Ectodermal cell (in vitro differentiated cells): ENCODE results near the gene ZDHHC14.

Experiments
- H3K27ac ChIP-seq: 2 replicates; pipeline ENCODE4 v1.7.0; 2013; ENCODE audit warnings: mild to moderate bottlenecking, low read depth, low read length; ENCODE audit not compliant: insufficient read depth, poor library complexity, severe bottlenecking
- H3K27me3 ChIP-seq: 2 replicates; pipeline ENCODE4 v1.7.0; 2013; ENCODE audit warnings: mild to moderate bottlenecking, low read length; ENCODE audit not compliant: insufficient read depth, control insufficient read depth, poor library complexity, severe bottlenecking
- H3K36me3 ChIP-seq: one replicate; pipeline ENCODE4 v1.7.0; 2013; ENCODE audit warnings: low read length; ENCODE audit not compliant: control insufficient read depth, insufficient read depth
- H3K4me1 ChIP-seq: one replicate; pipeline ENCODE4 v1.7.0; 2013; ENCODE audit warnings: low read length; ENCODE audit not compliant: control insufficient read depth, insufficient read depth
- H3K4me3 ChIP-seq: 2 replicates; pipeline ENCODE4 v1.7.0; 2013; ENCODE audit warnings: low read depth, low read length, control low read depth; ENCODE audit not compliant: insufficient read depth
- H3K9me3 ChIP-seq: 2 replicates; pipeline ENCODE4 v1.7.0; 2013; ENCODE audit warnings: mild to moderate bottlenecking, low read length, moderate library complexity; ENCODE audit not compliant: control insufficient read depth
- WGBS, 2 experiments: methylation state at CpG; one replicate each; pipeline ENCODE4 v1.1.7; 2013; ENCODE audit warnings: missing lambda C conversion rate in 2 of 2; 5-methylcytosine and 5-hydroxymethylcytosine counted together

ZDHHC14 gene

DNA sequence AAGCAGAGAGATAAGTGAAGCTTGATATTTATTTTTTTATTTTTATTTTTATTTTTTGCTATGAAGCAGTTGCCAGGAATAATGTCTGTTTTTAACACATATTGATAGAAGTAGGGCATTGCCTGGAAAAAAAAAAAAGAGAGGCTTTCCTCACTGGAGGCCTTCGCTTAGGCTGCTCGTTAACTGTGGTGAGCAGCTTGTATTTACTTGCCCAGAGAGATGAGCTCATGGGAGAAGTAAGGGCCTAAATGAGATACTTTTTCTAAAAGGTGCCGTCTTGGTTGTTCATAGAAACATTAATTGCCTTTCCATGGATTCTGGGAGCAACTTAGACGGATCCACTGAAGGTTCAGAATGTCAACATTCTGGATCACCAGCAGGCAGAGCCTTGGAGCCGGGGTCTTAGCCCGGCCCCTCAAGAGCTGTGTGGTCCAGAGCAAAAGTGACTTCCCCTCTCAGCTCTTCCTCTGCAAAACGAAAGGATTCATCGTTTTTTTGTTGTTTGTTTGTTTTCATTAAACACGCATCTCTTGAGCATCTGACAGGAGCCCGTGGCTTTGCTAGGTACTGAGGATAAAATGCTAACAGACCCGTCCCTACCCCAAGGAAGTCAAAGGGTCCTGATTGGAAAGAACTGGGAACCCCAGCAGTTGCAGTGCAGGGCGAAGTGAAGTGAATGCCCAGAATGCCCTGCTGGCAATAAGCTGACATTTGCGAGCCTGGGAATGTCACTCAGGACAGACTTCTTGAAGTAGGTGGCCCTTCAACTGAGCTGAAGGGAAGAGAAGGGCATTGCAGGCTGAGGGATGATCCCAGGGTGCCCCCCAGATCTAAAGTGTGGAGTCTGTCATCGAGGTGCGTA is 138.5 kb downstream of the ZDHHC14 start:
- H3K9me3 ChIP-seq, result no peaks in the 10 kb centered on the region
- no peak overlapping the region for H3K4me3 ChIP-seq
- no peaks in the 10 kb centered on the region for H3K4me1 ChIP-seq
- no peaks in the 10 kb centered on the region for H3K27me3 ChIP-seq
- 92 to 93% methylated on average over 15 of the region's 15 CpGs for WGBS, 2 experiments
- H3K27ac ChIP-seq, result no peak overlapping the region
- no peaks in the 10 kb centered on the region for H3K36me3 ChIP-seq

GRCh38 chr6:157520117-157520406 is 139.1 kb downstream of the ZDHHC14 start:
- Histone ChIP-seq H3K27ac (no peak overlapping the region), H3K27me3 (no peaks in the 10 kb centered on the region), H3K36me3 (no peaks in the 10 kb centered on the region), H3K4me3 (no peak overlapping the region), H3K4me1 (no peaks in the 10 kb centered on the region), H3K9me3 (no peaks in the 10 kb centered on the region)
- 84% methylated on average over 2 of the region's 2 CpGs for WGBS, 2 experiments

GRCh38 chr6:157520596-157521361 is 139.8 kb downstream of the ZDHHC14 start:
- Histone ChIP-seq H3K4me1 (no peaks in the 10 kb centered on the region), H3K27me3 (no peaks in the 10 kb centered on the region), H3K9me3 (no peaks in the 10 kb centered on the region), H3K36me3 (no peaks in the 10 kb centered on the region), H3K27ac (no peak overlapping the region), H3K4me3 (no peak overlapping the region)
- 90 to 95% methylated on average over 5 to 6 of the region's 6 CpGs for WGBS, 2 experiments

- Histone ChIP-seq H3K4me3 (no peak overlapping the region), H3K27me3 (no peaks in the 10 kb centered on the region), H3K36me3 (no peaks in the 10 kb centered on the region), H3K27ac (no peak overlapping the region), H3K9me3 (no peaks in the 10 kb centered on the region), H3K4me1 (no peaks in the 10 kb centered on the region)
- 92 to 94% methylated on average over 9 to 10 of the region's 10 CpGs for WGBS, 2 experiments
Measured at GRCh38 chr6:157521362-157522335, 140.7 kb downstream of the ZDHHC14 start.

GRCh38 chr6:157522472-157522871 is 141.5 kb downstream of the ZDHHC14 start:
- Histone ChIP-seq H3K9me3 (no peaks in the 10 kb centered on the region), H3K4me1 (no peaks in the 10 kb centered on the region), H3K36me3 (no peaks in the 10 kb centered on the region), H3K4me3 (no peak overlapping the region), H3K27ac (no peak overlapping the region), H3K27me3 (no peaks in the 10 kb centered on the region)
- 100% methylated on average over 1 of the region's 1 CpG; no CpG with 5 or more reads in 1 of the 2 experiments for WGBS, 2 experiments

DNA sequence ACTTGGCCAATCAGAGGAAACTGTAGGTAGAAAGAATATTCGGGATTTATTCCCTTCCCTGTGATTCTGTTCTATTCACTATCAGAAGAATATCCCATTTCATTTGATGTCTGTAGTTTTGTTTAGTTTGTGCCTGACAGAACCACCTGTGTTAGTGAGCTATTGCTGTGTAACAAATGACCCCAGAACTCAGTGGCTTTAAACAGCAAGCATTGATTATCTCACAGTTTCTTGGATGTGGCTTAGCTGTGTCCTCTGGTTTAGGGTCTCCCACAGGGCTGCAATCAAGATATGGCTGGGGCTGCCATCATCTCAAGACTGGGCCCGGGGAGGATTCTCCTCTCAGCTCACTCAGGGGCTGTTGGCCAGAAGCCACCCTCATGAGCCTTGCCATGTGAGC is 143.7 kb downstream of the ZDHHC14 start:
- WGBS, 2 experiments, result 91 to 95% methylated on average over 1 to 2 of the region's 2 CpGs
- Histone ChIP-seq H3K4me1 (no peaks in the 10 kb centered on the region), H3K36me3 (no peaks in the 10 kb centered on the region), H3K27me3 (no peaks in the 10 kb centered on the region), H3K4me3 (no peak overlapping the region), H3K9me3 (no peaks in the 10 kb centered on the region), H3K27ac (no peak overlapping the region)

GRCh38 chr6:157525292-157525889 is 144.4 kb downstream of the ZDHHC14 start:
- H3K9me3 ChIP-seq, result no peaks in the 10 kb centered on the region
- H3K27me3 ChIP-seq, result no peaks in the 10 kb centered on the region
- no peak overlapping the region for H3K4me3 ChIP-seq
- no peak overlapping the region for H3K27ac ChIP-seq
- H3K36me3 ChIP-seq, result no peaks in the 10 kb centered on the region
- 90 to 93% methylated on average over 7 of the region's 7 CpGs for WGBS, 2 experiments
- H3K4me1 ChIP-seq, result no peaks in the 10 kb centered on the region

DNA sequence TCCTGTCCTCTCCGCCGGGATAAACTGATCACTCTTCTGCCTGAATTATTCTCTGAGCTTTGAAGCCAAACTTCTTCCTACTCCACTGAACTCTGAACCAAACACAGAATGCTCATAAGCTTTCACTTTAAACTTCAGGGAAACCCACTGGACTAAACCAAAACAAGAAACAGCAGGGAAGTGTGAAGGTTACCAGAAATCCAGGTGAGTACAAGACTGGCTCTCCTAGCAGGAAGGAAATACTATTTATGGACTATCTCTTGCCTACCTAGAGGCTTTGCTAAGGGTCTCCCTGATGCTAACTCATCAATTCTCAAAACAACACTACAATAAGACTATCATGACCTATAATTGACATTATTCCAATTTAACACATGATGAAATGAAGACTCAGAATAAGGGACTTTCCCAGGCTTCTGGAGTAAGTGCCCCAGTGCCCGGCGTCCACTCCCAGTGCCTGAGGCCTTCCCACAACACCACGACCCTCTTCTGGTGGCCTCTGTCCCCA is 145.0 kb downstream of the ZDHHC14 start:
- H3K4me3 ChIP-seq, result no peak overlapping the region
- H3K4me1 ChIP-seq, result peaks cover 2% of the 10 kb centered on the region
- no peak overlapping the region for H3K27ac ChIP-seq
- no peaks in the 10 kb centered on the region for H3K27me3 ChIP-seq
- H3K36me3 ChIP-seq, result no peaks in the 10 kb centered on the region
- H3K9me3 ChIP-seq, result no peaks in the 10 kb centered on the region
- 80 to 82% methylated on average over 5 of the region's 5 CpGs for WGBS, 2 experiments

GRCh38 chr6:157527471-157527907 is 146.5 kb downstream of the ZDHHC14 start:
- 95 to 97% methylated on average over 4 of the region's 4 CpGs for WGBS, 2 experiments
- Histone ChIP-seq H3K9me3 (no peaks in the 10 kb centered on the region), H3K27ac (no peak overlapping the region), H3K4me3 (no peak overlapping the region), H3K27me3 (no peaks in the 10 kb centered on the region), H3K36me3 (no peaks in the 10 kb centered on the region), H3K4me1 (peaks cover 15% of the 10 kb centered on the region)
